ENCODE data around the gene FYN. TPM values are rescaled to one million over a fixed set of nuclear protein-coding genes. Genes with fewer than 3 reads are reported as not detected.
A peak's percentile ranks its signal among the peaks of the same experiment; 100 is the strongest.

FYN gene
- total and polyA plus RNA-seq, 2 of the 8 experiments (the other 6 are each of a cell fraction or from before 2014, with no cell fraction given) = 46.8 to 97.2 TPM

- H4K8ac ChIP-seq (ENCODE audit: extremely low read depth, insufficient read depth, low read length) = no peak overlapping the region
- H2BK5ac ChIP-seq (ENCODE audit: low read depth, low read length) = no peak overlapping the region
- no peak overlapping the region for H2BK15ac ChIP-seq (ENCODE audit: low read length)
- peaks cover 0 to 2% of the 10 kb centered on the region in 2 experiments for H4K20me1 ChIP-seq (replicated peaks in 1 of 2; ENCODE audit: control insufficient read depth in 1 of 2, insufficient read depth in 2 of 2, low read length in 2 of 2)
- no peaks in the 10 kb centered on the region for H3K36me3 ChIP-seq (ENCODE audit: control insufficient read depth in 2 of 4, insufficient read depth in 4 of 4, low read length in 3 of 4)
- no peak overlapping the region for H2BK20ac ChIP-seq (ENCODE audit: low read length)
- ChIA-PET CTCF (ENCODE audit: partially characterized antibody) (interaction anchor here (0.6 to 2.0 kb wide), 7 partner anchors 9 to 168 kb away, joined by 3 to 8 read pairs (median 3); no protein-coding TSS in a partner anchor), POLR2A (ENCODE audit: partially characterized antibody) (interaction anchor here (0.7 to 1.3 kb wide), 5 partner anchors 26 to 390 kb away, joined by 3 to 5 read pairs (median 4); no protein-coding TSS in a partner anchor)
- H3K4me2 ChIP-seq (ENCODE audit: insufficient read depth in 1 of 2, low read depth in 2 of 2, low read length in 2 of 2) = peak overlapping the region; percentile 58 to 97
- no peak for DNase-seq (ENCODE audit: low read depth in 1 of 2, low spot score in 2 of 2)
- H3K23me2 ChIP-seq (ENCODE audit: low read depth, low read length) = peaks cover 4% of the 10 kb centered on the region; the same call in 1 of the 2 replicates
- peak overlapping the region; percentile 51 to 84 (median 78) for H3K4me3 ChIP-seq (ENCODE audit: extremely low read depth in 1 of 4, insufficient read depth in 2 of 4, low read depth in 3 of 4, low read length in 4 of 4)
- no peak overlapping the region for H2AK5ac ChIP-seq (ENCODE audit: low read depth, low read length)
- TF ChIP-seq SP1 (IDR thresholded peaks at IDR 0.05; ENCODE audit: low read depth, low read length) (no peak), GABPA (IDR thresholded peaks at IDR 0.05; ENCODE audit: borderline replicate concordance, insufficient read depth, low read length) (no peak), NRF1 (IDR thresholded peaks at IDR 0.05; ENCODE audit: low read depth, low read length) (no peak), CHD1 (IDR thresholded peaks at IDR 0.05; ENCODE audit: low read depth, low read length) (no peak)
- TF ChIP-seq, protein P1, sequence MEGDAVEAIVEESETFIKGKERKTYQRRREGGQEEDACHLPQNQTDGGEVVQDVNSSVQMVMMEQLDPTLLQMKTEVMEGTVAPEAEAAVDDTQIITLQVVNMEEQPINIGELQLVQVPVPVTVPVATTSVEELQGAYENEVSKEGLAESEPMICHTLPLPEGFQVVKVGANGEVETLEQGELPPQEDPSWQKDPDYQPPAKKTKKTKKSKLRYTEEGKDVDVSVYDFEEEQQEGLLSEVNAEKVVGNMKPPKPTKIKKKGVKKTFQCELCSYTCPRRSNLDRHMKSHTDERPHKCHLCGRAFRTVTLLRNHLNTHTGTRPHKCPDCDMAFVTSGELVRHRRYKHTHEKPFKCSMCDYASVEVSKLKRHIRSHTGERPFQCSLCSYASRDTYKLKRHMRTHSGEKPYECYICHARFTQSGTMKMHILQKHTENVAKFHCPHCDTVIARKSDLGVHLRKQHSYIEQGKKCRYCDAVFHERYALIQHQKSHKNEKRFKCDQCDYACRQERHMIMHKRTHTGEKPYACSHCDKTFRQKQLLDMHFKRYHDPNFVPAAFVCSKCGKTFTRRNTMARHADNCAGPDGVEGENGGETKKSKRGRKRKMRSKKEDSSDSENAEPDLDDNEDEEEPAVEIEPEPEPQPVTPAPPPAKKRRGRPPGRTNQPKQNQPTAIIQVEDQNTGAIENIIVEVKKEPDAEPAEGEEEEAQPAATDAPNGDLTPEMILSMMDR (IDR thresholded peaks at IDR 0.05; ENCODE audit: control extremely low read depth in 1 of 3, insufficient read depth in 1 of 3, low read depth in 1 of 3, low read length in 3 of 3) = no peak
- H3K27ac ChIP-seq (ENCODE audit: low read depth, low read length) = no peak overlapping the region
- no peak overlapping the region for H3K9ac ChIP-seq (replicated peaks in 1 of 4; ENCODE audit: extremely low read depth in 1 of 4, low read depth in 3 of 4, low read length in 3 of 4)
- H3K23ac ChIP-seq (ENCODE audit: insufficient read length) = no peak overlapping the region
- no peak overlapping the region for H3K14ac ChIP-seq (ENCODE audit: insufficient read length)
- FAIRE-seq = no peak
- no peak overlapping the region for H3K4ac ChIP-seq (replicated peaks; ENCODE audit: insufficient read length, low read depth, low read length)
- no peaks in the 10 kb centered on the region for H3K9me3 ChIP-seq (ENCODE audit: insufficient read depth in 2 of 2, low read depth in 1 of 2, low read length in 1 of 2)
- 18% methylated on average over 8 of the region's 8 CpGs; no CpG with 5 or more reads in 1 of the 2 experiments for WGBS, 2 experiments (ENCODE audit: extremely low coverage in 1 of 2, insufficient coverage in 1 of 2, insufficient read length in 1 of 2, insufficient replicate concordance in 2 of 2, low coverage in 1 of 2, low lambda C conversion rate in 2 of 2, missing lambda C conversion rate in 1 of 2)
- H3K79me1 ChIP-seq (ENCODE audit: low read depth, low read length) = peaks cover 2% of the 10 kb centered on the region; the same call in 1 of the 2 replicates
- peak overlapping the region; percentile 95; the same call in 1 of the 2 replicates for H2AFZ ChIP-seq (ENCODE audit: low read length)
- H2BK120ac ChIP-seq (replicated peaks; ENCODE audit: low read depth, low read length) = no peak overlapping the region
- no peak overlapping the region for H3K56ac ChIP-seq (replicated peaks; ENCODE audit: insufficient read length, low read depth, low read length)
- H3K27me3 ChIP-seq (replicated peaks in 1 of 4; ENCODE audit: control insufficient read depth in 3 of 4, extremely low read depth in 1 of 4, insufficient read depth in 3 of 4, low read length in 3 of 4) = no peaks in the 10 kb centered on the region
- no peak overlapping the region for H3K18ac ChIP-seq (ENCODE audit: extremely low read depth, low read length)
- H3K4me1 ChIP-seq (replicated peaks in 1 of 4; ENCODE audit: control insufficient read depth in 3 of 4, insufficient read depth in 4 of 4, low read length in 3 of 4) = peaks cover 0 to 12% (median 7%) of the 10 kb centered on the region in 4 experiments; a peak in 5 of 7 replicates
- no peak overlapping the region for H2BK12ac ChIP-seq (ENCODE audit: low read depth, low read length)
- no peak overlapping the region for H4K5ac ChIP-seq (ENCODE audit: insufficient read length, low read depth, low read length)
- H4K91ac ChIP-seq (replicated peaks; ENCODE audit: insufficient read length, low read length) = no peak overlapping the region
- H3K79me2 ChIP-seq (ENCODE audit: control insufficient read depth in 1 of 2, insufficient read depth in 2 of 2, low read length in 2 of 2) = peaks cover 3 to 32% of the 10 kb centered on the region in 2 experiments; a peak in 3 of 4 replicates
Observed at GRCh38 chr6:111874025-111874415, 768 bp upstream of the FYN start.
